ENCODE measurements around the gene EVX2.

- no peak for TF ChIP-seq POLR2A (IDR thresholded peaks at IDR 0.05)
- TF ChIP-seq, protein P1, sequence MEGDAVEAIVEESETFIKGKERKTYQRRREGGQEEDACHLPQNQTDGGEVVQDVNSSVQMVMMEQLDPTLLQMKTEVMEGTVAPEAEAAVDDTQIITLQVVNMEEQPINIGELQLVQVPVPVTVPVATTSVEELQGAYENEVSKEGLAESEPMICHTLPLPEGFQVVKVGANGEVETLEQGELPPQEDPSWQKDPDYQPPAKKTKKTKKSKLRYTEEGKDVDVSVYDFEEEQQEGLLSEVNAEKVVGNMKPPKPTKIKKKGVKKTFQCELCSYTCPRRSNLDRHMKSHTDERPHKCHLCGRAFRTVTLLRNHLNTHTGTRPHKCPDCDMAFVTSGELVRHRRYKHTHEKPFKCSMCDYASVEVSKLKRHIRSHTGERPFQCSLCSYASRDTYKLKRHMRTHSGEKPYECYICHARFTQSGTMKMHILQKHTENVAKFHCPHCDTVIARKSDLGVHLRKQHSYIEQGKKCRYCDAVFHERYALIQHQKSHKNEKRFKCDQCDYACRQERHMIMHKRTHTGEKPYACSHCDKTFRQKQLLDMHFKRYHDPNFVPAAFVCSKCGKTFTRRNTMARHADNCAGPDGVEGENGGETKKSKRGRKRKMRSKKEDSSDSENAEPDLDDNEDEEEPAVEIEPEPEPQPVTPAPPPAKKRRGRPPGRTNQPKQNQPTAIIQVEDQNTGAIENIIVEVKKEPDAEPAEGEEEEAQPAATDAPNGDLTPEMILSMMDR (IDR thresholded peaks at IDR 0.05 in 8 of 11, conservative IDR thresholded peaks at IDR 0.05 in 3 of 11), result no peak
Measured at GRCh38 chr2:176094349-176094748, 10.6 kb upstream of the EVX2 start.
